K562 (cell line): ENCODE data around the gene ANKS1A. TPM values are rescaled to one million over a fixed set of nuclear protein-coding genes. Genes with fewer than 3 reads are reported as not detected.

Experiments
- ATAC-seq: fragments of 200-7000 bp; cut with Tn5 transposase; 3 replicates; pipeline ENCODE4 v1.9.1; 2020; ENCODE audit warnings: moderate library complexity
- BruUV-seq: library from RNA; stranded (reverse); fragments of 400-500 nt; replicated peaks from 2 replicates; lab custom pipeline; 2021; lab: Mats Ljungman, UMichigan
- CTCF ChIA-PET: fragments of 300-600 bp; formaldehyde crosslinking; extraction: SDS; loops from one replicate; lab custom pipeline; 2021; ENCODE audit warnings: low intra/inter-chr PET ratio; lab: Yijun Ruan, JAX
- POLR2A ChIA-PET: fragments of 300-600, 350-650 bp; sonication (Branson Sonifier 250); formaldehyde crosslinking; extraction: SDS; loops from one replicate; lab custom pipeline; 2021; ENCODE audit warnings: antibody characterized with exemption, inconsistent platforms; lab: Yijun Ruan, JAX
- DNase-seq, 4 experiments: peaks; one replicate each; pipeline versions ENCODE4 v3.0.0 to v3.0.0-alpha.2; 2011 to 2018; ENCODE audit warnings: low spot score in 3 of 4, mixed read lengths in 3 of 4; ENCODE audit errors: extremely low read depth in 1 of 4
- FAIRE-seq: peaks from 2 replicates; lab custom pipeline; 2011; peaks lifted over from hg19 to GRCh38; lab: Jason Lieb, UNC
- H2AFZ ChIP-seq: 2 replicates; pipeline ENCODE4 v1.6.0; 2011; ENCODE audit warnings: low read depth, low read length, control low read depth, inconsistent platforms
- H3K27ac ChIP-seq: fragments of 200-600 bp; 3 replicates; pipeline ENCODE4 v1.8.0; 2011; ENCODE audit warnings: low read depth, mild to moderate bottlenecking, control low read depth, inconsistent platforms, low read length, moderate library complexity, mixed read lengths; ENCODE audit errors: extremely low read depth
- H3K27me3 ChIP-seq, 2 experiments: fragments of 300-600 bp in 1 of 2; 2 replicates in 1 of 2; 3 replicates in 1 of 2; pipeline versions ENCODE4 v1.6.0 to v1.8.0; 2011; ENCODE audit warnings: inconsistent platforms in 2 of 2, low read length in 2 of 2, mild to moderate bottlenecking in 1 of 2, mixed read lengths in 1 of 2, moderate library complexity in 1 of 2; ENCODE audit not compliant: control insufficient read depth in 2 of 2, insufficient read depth in 2 of 2
- H3K36me3 ChIP-seq: fragments of 300-600 bp; 3 replicates; pipeline ENCODE4 v1.8.0; 2011; ENCODE audit warnings: mild to moderate bottlenecking, low read length, inconsistent platforms; ENCODE audit not compliant: control insufficient read depth, insufficient read depth
- H3K4me1 ChIP-seq, 2 experiments: fragments of 200-600 bp in 1 of 2; replicated peaks in 1 of 2; 2 replicates in 1 of 2; 3 replicates in 1 of 2; pipeline versions ENCODE4 v1.5.1 to v1.8.0; 2011; ENCODE audit warnings: inconsistent platforms in 2 of 2, low read length in 2 of 2, mild to moderate bottlenecking in 1 of 2, mixed read lengths in 1 of 2, moderate library complexity in 1 of 2; ENCODE audit not compliant: control insufficient read depth in 2 of 2, insufficient read depth in 2 of 2
- H3K4me2 ChIP-seq: 2 replicates; pipeline ENCODE4 v1.6.1; 2011; ENCODE audit warnings: low read length, control low read depth, inconsistent platforms, mixed read lengths; ENCODE audit not compliant: insufficient read depth
- H3K4me3 ChIP-seq: fragments of 200-600 bp; sonication (generic), shearing (Covaris generic); 2 replicates; pipeline ENCODE4 v1.5.1; 2016; ENCODE audit warnings: control low read depth, inconsistent platforms
- H3K79me2 ChIP-seq: fragments of 200-600 bp; 3 replicates; pipeline ENCODE4 v1.8.0; 2011; ENCODE audit warnings: low read length, inconsistent platforms; ENCODE audit not compliant: control insufficient read depth, insufficient read depth
- H3K9ac ChIP-seq, 2 experiments: 2 replicates each; pipeline versions ENCODE4 v1.6.0 to v1.6.1; 2011; ENCODE audit warnings: low read depth in 2 of 2, low read length in 2 of 2, control low read depth in 1 of 2, inconsistent platforms in 1 of 2, mild to moderate bottlenecking in 1 of 2, mixed read lengths in 1 of 2; ENCODE audit not compliant: insufficient read depth in 1 of 2
- H3K9me1 ChIP-seq: one replicate; pipeline ENCODE4 v1.6.0; 2011; ENCODE audit warnings: inconsistent platforms, mild to moderate bottlenecking, low read length, moderate library complexity; ENCODE audit not compliant: control insufficient read depth, insufficient read depth
- H3K9me3 ChIP-seq: replicated peaks from 2 replicates; pipeline ENCODE4 v1.5.1; 2011; ENCODE audit warnings: low read depth, low read length, inconsistent platforms; ENCODE audit not compliant: control insufficient read depth, insufficient read depth
- H4K20me1 ChIP-seq: replicated peaks from 2 replicates; pipeline ENCODE4 v1.6.1; 2011; ENCODE audit warnings: low read length, inconsistent platforms, mixed read lengths; ENCODE audit not compliant: control insufficient read depth, insufficient read depth
- CBX3 ChIP-seq, 2 experiments: IDR thresholded peaks; 1 replicate in 1 of 2; 2 replicates in 1 of 2; pipeline ENCODE4 v1.6.1; 2012; ENCODE audit warnings: inconsistent platforms in 2 of 2, low read length in 2 of 2, borderline replicate concordance in 1 of 2, control low read depth in 1 of 2
- CEBPB ChIP-seq: fragments of 450-650 bp; IDR thresholded peaks from 2 replicates; pipeline ENCODE4 v1.6.1; 2016; ENCODE audit warnings: missing genetic modification characterization, missing compliant biosample characterization
- CEBPG ChIP-seq, 3 experiments: fragments of 200-800 bp in 1 of 3; sonication (Bioruptor generic) in 1 of 3; sonication (generic) in 1 of 3; formaldehyde crosslinking in 1 of 3; IDR thresholded peaks in 2 of 3; conservative IDR thresholded peaks in 1 of 3; 2 replicates each; pipeline versions ENCODE4 v1.6.1 to v1.8.0; 2016 to 2022; ENCODE audit warnings: missing compliant biosample characterization in 2 of 3, missing genetic modification characterization in 2 of 3, mild to moderate bottlenecking in 1 of 3, missing genetic modification reagents in 1 of 3
- CREB1 ChIP-seq, 2 experiments: sonication (generic) in 1 of 2; formaldehyde crosslinking in 1 of 2; IDR thresholded peaks; 2 replicates each; pipeline versions ENCODE4 v1.6.1 to v1.8.0; 2012 to 2022; ENCODE audit warnings: inconsistent platforms in 1 of 2, mild to moderate bottlenecking in 1 of 2, missing genetic modification reagents in 1 of 2, moderate library complexity in 1 of 2
- HDAC8 ChIP-seq: fragments of 450-650 bp; IDR thresholded peaks from 2 replicates; pipeline ENCODE4 v1.6.1; 2016; ENCODE audit warnings: mild to moderate bottlenecking, missing genetic modification characterization, moderate library complexity, missing compliant biosample characterization
- L3MBTL2 ChIP-seq: fragments of 450-650 bp; IDR thresholded peaks from 2 replicates; pipeline ENCODE4 v1.6.1; 2016; ENCODE audit warnings: mild to moderate bottlenecking, moderate library complexity
- NELFE ChIP-seq: IDR thresholded peaks from 2 replicates; pipeline ENCODE4 v1.6.1; 2011; ENCODE audit warnings: mild to moderate bottlenecking; ENCODE audit not compliant: insufficient read depth, insufficient read length
- POLR2AphosphoS5 ChIP-seq: IDR thresholded peaks from 2 replicates; pipeline ENCODE4 v1.6.1; 2011; ENCODE audit warnings: mild to moderate bottlenecking, low read depth, low read length, moderate library complexity; ENCODE audit not compliant: control insufficient read depth, insufficient read depth
- PTBP1 ChIP-seq: fragments of 200-400 bp; formaldehyde crosslinking; IDR thresholded peaks from 2 replicates; pipeline ENCODE4 v1.6.1; 2017; ENCODE audit warnings: low read depth, low read length
- TRIM28 ChIP-seq: fragments of 450-650 bp; IDR thresholded peaks from 2 replicates; pipeline ENCODE4 v1.6.1; 2017
- WGBS: fragments of 100-300 bp; shearing (Covaris generic); methylation state at CpG from one replicate; pipeline ENCODE4 v1.1.6; 2016; ENCODE audit warnings: low coverage, mixed read lengths; ENCODE audit not compliant: insufficient coverage; ENCODE audit errors: missing lambda C conversion rate; 5-methylcytosine and 5-hydroxymethylcytosine counted together
- in situ Hi-C: fragments of 300-500 bp; cut with MboI; formaldehyde crosslinking; loops from 4 replicates; pipeline ENCODE4 v1.15.0; 2018; ENCODE audit warnings: inconsistent platforms, mixed read lengths
- intact Hi-C: fragments of 100-400 bp; cut with micrococcal nuclease; formaldehyde crosslinking; loops from 2 replicates; pipeline ENCODE4 v1.14.2; 2022
- polyA plus RNA-seq, 8 experiments: library from polyadenylated mRNA; depleted of rRNA in 4 of 8; stranded (reverse) in 5 of 8; unstranded in 3 of 8; fragments of >200 nt; fragmentation: Nextera tagmentation in 2 of 8; fragmentation: Illumina TruSeq in 1 of 8; extraction: Ambion mirVana in 2 of 8; extraction: Trizol in 1 of 8; gene quantifications; 2 replicates each; pipeline versions ENCODE4 v1.2.1 to v1.2.3, GENCODE V29; 2011 to 2014; ENCODE audit warnings: inconsistent platforms in 1 of 8, missing spikeins in 1 of 8
- total RNA-seq, 7 experiments: library from RNA; depleted of rRNA in 6 of 7; stranded (reverse); fragments of >200 nt in 6 of 7; fragmentation: Illumina TruSeq in 2 of 7; extraction: Trizol in 2 of 7; gene quantifications; 2 replicates each; pipeline versions ENCODE4 v1.2.1 to v1.2.3, GENCODE V29; 2011 to 2021; ENCODE audit warnings: low replicate concordance in 1 of 7
- TF ChIP-seq, protein P1 (sequence below), 2 experiments: IDR thresholded peaks in 1 of 2; conservative IDR thresholded peaks in 1 of 2; 2 replicates each; pipeline ENCODE4 v1.6.1; 2016; ENCODE audit warnings: low read depth in 2 of 2, mild to moderate bottlenecking in 1 of 2, missing compliant biosample characterization in 1 of 2, missing genetic modification characterization in 1 of 2, moderate library complexity in 1 of 2
- TF ChIP-seq, protein P2 (sequence below): sonication (generic); IDR thresholded peaks from 2 replicates; pipeline ENCODE4 v1.6.1; 2016
- TF ChIP-seq, protein P3 (sequence below): fragments of 250-450 bp; sonication (Bioruptor Pico); IDR thresholded peaks from 2 replicates; pipeline ENCODE4 v1.9.0; 2021; ENCODE audit warnings: mild to moderate bottlenecking
- TF ChIP-seq, protein P4 (sequence below), 2 experiments: fragments of 450-650 bp; conservative IDR thresholded peaks; 2 replicates each; pipeline ENCODE4 v1.6.1; 2017; ENCODE audit warnings: mild to moderate bottlenecking in 2 of 2, moderate library complexity in 2 of 2

The ANKS1A gene
- total and polyA plus RNA-seq, 9 of the 15 experiments (the other 6 are each of a cell fraction or from before 2014, with no cell fraction given) = 1.1 to 13.8 (median 5.3) TPM

DNA sequence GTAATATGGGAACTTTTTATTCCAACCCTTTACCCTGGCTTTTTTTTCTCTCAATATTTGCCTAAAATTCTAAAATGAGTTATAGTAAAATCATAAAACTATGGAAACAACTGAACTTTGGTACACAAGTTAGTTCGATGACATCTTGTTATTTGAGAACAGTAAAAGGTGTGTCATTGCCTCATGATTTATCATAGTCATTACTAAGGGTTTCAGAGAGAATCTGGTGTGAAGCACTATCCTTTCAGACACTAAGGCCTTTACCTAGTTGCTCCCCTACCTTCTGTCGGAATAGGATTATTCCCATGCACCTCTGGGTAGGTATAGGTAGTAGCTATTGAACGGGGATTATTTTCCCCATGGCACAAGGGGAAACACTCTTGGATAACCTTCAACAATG is 12.6 kb upstream of the ANKS1A start (continued):
- TF ChIP-seq, protein P1, sequence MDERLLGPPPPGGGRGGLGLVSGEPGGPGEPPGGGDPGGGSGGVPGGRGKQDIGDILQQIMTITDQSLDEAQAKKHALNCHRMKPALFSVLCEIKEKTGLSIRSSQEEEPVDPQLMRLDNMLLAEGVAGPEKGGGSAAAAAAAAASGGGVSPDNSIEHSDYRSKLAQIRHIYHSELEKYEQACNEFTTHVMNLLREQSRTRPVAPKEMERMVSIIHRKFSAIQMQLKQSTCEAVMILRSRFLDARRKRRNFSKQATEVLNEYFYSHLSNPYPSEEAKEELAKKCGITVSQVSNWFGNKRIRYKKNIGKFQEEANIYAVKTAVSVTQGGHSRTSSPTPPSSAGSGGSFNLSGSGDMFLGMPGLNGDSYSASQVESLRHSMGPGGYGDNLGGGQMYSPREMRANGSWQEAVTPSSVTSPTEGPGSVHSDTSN (CRISPR knock-in tag; IDR thresholded peaks at IDR 0.05; ENCODE audit: low read depth) = no peak
- TF ChIP-seq, protein P1 (tag; conservative IDR thresholded peaks at IDR 0.05; ENCODE audit: low read depth) = peak; percentile 77
- no peak; the same call in 1 of the 2 replicates for TF ChIP-seq CREB1 (IDR thresholded peaks at IDR 0.05)
- TF ChIP-seq CREB1 (CRISPR knock-in tag; IDR thresholded peaks at IDR 0.05) = no peak
- no peak for TF ChIP-seq TRIM28
- TF ChIP-seq, protein P2, sequence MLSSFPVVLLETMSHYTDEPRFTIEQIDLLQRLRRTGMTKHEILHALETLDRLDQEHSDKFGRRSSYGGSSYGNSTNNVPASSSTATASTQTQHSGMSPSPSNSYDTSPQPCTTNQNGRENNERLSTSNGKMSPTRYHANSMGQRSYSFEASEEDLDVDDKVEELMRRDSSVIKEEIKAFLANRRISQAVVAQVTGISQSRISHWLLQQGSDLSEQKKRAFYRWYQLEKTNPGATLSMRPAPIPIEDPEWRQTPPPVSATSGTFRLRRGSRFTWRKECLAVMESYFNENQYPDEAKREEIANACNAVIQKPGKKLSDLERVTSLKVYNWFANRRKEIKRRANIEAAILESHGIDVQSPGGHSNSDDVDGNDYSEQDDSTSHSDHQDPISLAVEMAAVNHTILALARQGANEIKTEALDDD = no peak

DNA sequence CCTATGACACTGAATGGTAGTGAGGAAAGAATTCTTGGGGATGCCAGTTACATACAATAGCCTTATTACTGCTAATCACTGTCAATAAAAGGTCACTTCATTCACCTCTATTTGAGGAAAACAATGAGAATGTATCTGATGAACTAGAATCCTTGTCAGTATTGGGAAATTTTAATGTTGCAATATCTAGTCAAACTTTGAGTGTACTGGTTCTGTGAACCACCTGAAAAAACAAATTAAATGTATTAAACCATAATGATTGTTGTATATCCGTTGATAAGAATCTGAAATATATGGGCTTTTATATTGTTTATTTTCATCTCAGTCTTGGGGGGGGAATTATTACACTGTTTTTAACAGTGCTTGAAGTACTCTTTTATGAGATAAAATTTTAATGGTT is 11.8 kb upstream of the ANKS1A start:
- no TSS peak for BruUV-seq
- Histone ChIP-seq H2AFZ (no peak overlapping the region), H3K4me1 (no peaks in the 10 kb centered on the region; a peak in 1 of 5 replicates), H3K4me3 (no peak overlapping the region), H3K9ac (no peak overlapping the region), H4K20me1 (no peaks in the 10 kb centered on the region), H3K36me3 (peaks cover 90% of the 10 kb centered on the region), H3K27ac (no peak overlapping the region), H3K9me3 (no peaks in the 10 kb centered on the region), H3K4me2 (no peak overlapping the region), H3K9me1 (no peaks in the 10 kb centered on the region), H3K79me2 (no peaks in the 10 kb centered on the region), H3K27me3 (no peaks in the 10 kb centered on the region)
- FAIRE-seq (no peak), DNase-seq (no peak), ATAC-seq (no peak)
- 87% methylated on average over 1 of the region's 1 CpG for WGBS
- in situ Hi-C loops (no loop called here), intact Hi-C loops (no loop called here)
- POLR2A ChIA-PET = interaction anchor here (0.7 to 11.7 kb wide), 3 partner anchors 9 to 12 kb away, joined by 4 to 108 read pairs (median 10); partner anchors contain the start of genes ANKS1A and TAF11
- CTCF ChIA-PET = no interaction called here
- TF ChIP-seq CEBPG (CRISPR knock-in tag; IDR thresholded peaks at IDR 0.05) (no peak), CEBPG (tag; conservative IDR thresholded peaks at IDR 0.05 in 1 of 2, IDR thresholded peaks at IDR 0.05 in 1 of 2) (peak; percentile 37 to 57; a peak in 2 of 4 replicates), CBX3 (IDR thresholded peaks at IDR 0.05; ENCODE audit: borderline replicate concordance in 1 of 2, low read length in 2 of 2) (no peak), NELFE (no peak), L3MBTL2 (no peak), CEBPB (tag) (peak; percentile 65), PTBP1 (no peak), POLR2AphosphoS5 (0 out of 2 replicates have a peak, but pooled peaks have one; percentile 13), HDAC8 (no peak)
- TF ChIP-seq, protein P3, sequence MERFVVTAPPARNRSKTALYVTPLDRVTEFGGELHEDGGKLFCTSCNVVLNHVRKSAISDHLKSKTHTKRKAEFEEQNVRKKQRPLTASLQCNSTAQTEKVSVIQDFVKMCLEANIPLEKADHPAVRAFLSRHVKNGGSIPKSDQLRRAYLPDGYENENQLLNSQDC = 0 out of 2 replicates have a peak, but pooled peaks have one; percentile 25
- TF ChIP-seq, protein P4, sequence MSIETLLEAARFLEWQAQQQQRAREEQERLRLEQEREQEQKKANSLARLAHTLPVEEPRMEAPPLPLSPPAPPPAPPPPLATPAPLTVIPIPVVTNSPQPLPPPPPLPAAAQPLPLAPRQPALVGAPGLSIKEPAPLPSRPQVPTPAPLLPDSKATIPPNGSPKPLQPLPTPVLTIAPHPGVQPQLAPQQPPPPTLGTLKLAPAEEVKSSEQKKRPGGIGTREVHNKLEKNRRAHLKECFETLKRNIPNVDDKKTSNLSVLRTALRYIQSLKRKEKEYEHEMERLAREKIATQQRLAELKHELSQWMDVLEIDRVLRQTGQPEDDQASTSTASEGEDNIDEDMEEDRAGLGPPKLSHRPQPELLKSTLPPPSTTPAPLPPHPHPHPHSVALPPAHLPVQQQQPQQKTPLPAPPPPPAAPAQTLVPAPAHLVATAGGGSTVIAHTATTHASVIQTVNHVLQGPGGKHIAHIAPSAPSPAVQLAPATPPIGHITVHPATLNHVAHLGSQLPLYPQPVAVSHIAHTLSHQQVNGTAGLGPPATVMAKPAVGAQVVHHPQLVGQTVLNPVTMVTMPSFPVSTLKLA (conservative IDR thresholded peaks at IDR 0.05) = no peak
